Adrenal gland (tissue), 5 donors: ENCODE results near the gene SAT2.

Experiments used
- POLR2A ChIP-seq, 2 donors: fragments of 450-650 bp; IDR thresholded peaks; one replicate each; pipeline ENCODE4 v1.6.1; 2017; ENCODE audit warnings: antibody characterized with exemption in 2 of 2, mild to moderate bottlenecking in 2 of 2, moderate library complexity in 1 of 2
- TF ChIP-seq, protein P1 (sequence below), 6 experiments: fragments of 450-650 bp in 4 of 6; fragments of 200-600 bp in 2 of 6; sonication (generic) in 1 of 6; IDR thresholded peaks; 1 replicate in 5 of 6; 2 replicates in 1 of 6; pipeline versions ENCODE4 v1.5.1 to v1.8.0; 2016 to 2021; ENCODE audit warnings: antibody characterized with exemption in 6 of 6, mild to moderate bottlenecking in 2 of 6, moderate library complexity in 1 of 6
- donor health status: DM: no; HTN: no; CAD: no.

DNA sequence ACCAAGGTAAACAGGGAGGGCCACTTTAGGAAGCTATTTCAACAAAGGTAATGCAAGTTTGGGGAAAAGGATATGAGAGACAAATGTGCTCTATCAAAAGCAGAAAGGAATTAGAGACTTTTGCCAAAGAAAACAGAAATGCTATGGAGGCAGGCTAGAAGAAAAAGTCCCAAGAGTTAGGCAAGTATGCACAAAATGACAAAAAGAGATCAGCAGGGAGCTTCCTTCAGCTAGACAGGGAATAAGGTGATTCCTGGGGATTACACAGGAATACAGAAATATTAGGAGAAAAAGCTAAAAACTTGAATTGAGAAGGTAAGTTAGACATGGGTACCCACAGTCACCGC, 15.4 kb downstream of the SAT2 start:
- TF ChIP-seq, protein P1, sequence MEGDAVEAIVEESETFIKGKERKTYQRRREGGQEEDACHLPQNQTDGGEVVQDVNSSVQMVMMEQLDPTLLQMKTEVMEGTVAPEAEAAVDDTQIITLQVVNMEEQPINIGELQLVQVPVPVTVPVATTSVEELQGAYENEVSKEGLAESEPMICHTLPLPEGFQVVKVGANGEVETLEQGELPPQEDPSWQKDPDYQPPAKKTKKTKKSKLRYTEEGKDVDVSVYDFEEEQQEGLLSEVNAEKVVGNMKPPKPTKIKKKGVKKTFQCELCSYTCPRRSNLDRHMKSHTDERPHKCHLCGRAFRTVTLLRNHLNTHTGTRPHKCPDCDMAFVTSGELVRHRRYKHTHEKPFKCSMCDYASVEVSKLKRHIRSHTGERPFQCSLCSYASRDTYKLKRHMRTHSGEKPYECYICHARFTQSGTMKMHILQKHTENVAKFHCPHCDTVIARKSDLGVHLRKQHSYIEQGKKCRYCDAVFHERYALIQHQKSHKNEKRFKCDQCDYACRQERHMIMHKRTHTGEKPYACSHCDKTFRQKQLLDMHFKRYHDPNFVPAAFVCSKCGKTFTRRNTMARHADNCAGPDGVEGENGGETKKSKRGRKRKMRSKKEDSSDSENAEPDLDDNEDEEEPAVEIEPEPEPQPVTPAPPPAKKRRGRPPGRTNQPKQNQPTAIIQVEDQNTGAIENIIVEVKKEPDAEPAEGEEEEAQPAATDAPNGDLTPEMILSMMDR (IDR thresholded peaks at IDR 0.05), result no peak
- TF ChIP-seq POLR2A (IDR thresholded peaks at IDR 0.05), result no peak
